Measurements from ENCODE around the gene STIM1. TPM values are rescaled to one million over a fixed set of nuclear protein-coding genes. Genes with fewer than 3 reads are reported as not detected.

The STIM1 gene
- total RNA-seq, 1 experiment from 2014 or later, result 15.2 TPM

GRCh38 chr11:3995307-3995706, 139.8 kb downstream of the STIM1 start:
- Mint-ChIP-seq H3K36me3 (ENCODE audit: insufficient read depth in 1 of 3, low read depth in 3 of 3) (peaks cover 5 to 25% (median 17%) of the 10 kb centered on the region in 3 experiments), H3K27ac (no peak overlapping the region), H3K4me1 (peaks cover 0 to 7% of the 10 kb centered on the region in 2 experiments; a peak in 1 of 4 replicates), H3K27me3 (ENCODE audit: low read depth) (no peaks in the 10 kb centered on the region), H3K4me3 (no peak overlapping the region), H3K9me3 (peaks cover 31 to 41% of the 10 kb centered on the region in 2 experiments)
- Histone ChIP-seq H4K5ac (ENCODE audit: insufficient read length, low read depth, low read length) (no peak overlapping the region), H2AK5ac (ENCODE audit: insufficient read length, low read length) (no peak overlapping the region), H2AFZ (ENCODE audit: low read length) (no peak overlapping the region), H3K56ac (ENCODE audit: insufficient read length, low read depth, low read length) (no peak overlapping the region), H3K14ac (ENCODE audit: insufficient read depth, low read length) (no peak overlapping the region), H3K4ac (ENCODE audit: low read depth, low read length) (no peak overlapping the region), H2BK12ac (ENCODE audit: insufficient read length, low read depth, low read length) (no peak overlapping the region), H2BK20ac (ENCODE audit: low read depth, low read length, poor library complexity, severe bottlenecking) (no peak overlapping the region), H3K4me1 (ENCODE audit: insufficient read depth, low read length) (no peaks in the 10 kb centered on the region), H3K27ac (ENCODE audit: insufficient read length, low read depth, low read length) (no peak overlapping the region), H3K9ac (ENCODE audit: extremely low read depth, insufficient read length, low read length) (no peak overlapping the region), H3K18ac (ENCODE audit: insufficient read length, low read depth, low read length) (no peak overlapping the region), H3T11ph (ENCODE audit: low read length) (no peak overlapping the region), H3K23me2 (ENCODE audit: insufficient read length, low read depth, low read length, poor library complexity, severe bottlenecking) (no peaks in the 10 kb centered on the region), H3K27me3 (ENCODE audit: insufficient read depth, low read length) (no peaks in the 10 kb centered on the region), H2BK5ac (ENCODE audit: insufficient read length, low read length) (no peak overlapping the region), H4K91ac (ENCODE audit: insufficient read length, low read depth, low read length) (no peak overlapping the region), H4K8ac (replicated peaks; ENCODE audit: insufficient read length, low read depth, low read length) (no peak overlapping the region), H3K23ac (ENCODE audit: insufficient read length, low read depth, low read length) (no peak overlapping the region), H3K79me1 (ENCODE audit: insufficient read depth, low read depth, low read length, poor library complexity, severe bottlenecking) (no peaks in the 10 kb centered on the region), H3K4me2 (ENCODE audit: insufficient read depth, insufficient read length, low read length) (no peak overlapping the region), H2BK15ac (ENCODE audit: low read depth, low read length) (no peak overlapping the region), H4K20me1 (ENCODE audit: control insufficient read depth, insufficient read depth, insufficient read length) (no peaks in the 10 kb centered on the region), H3K79me2 (ENCODE audit: insufficient read depth, low read length) (no peaks in the 10 kb centered on the region), H2BK120ac (ENCODE audit: low read depth, low read length, poor library complexity, severe bottlenecking) (no peak overlapping the region), H3K9me3 (ENCODE audit: control insufficient read depth, low read depth, low read length) (peaks cover 7% of the 10 kb centered on the region)
- no peak for TF ChIP-seq CTCF (conservative IDR thresholded peaks at IDR 0.05)
- WGBS (ENCODE audit: extremely low coverage, insufficient read length, low lambda C conversion rate), result no CpG with 5 or more reads among the region's 1 CpG
- no peak for DNase-seq

All from H9 (cell line).